GM21528 (cell line): Measurements from ENCODE around the gene HNRNPLL.
"Not testable (repeated sequence)": the region's sequence is repeated elsewhere in the genome, so short reads cannot be mapped to it uniquely, and the experiment has no call there.

Source experiments
- ATAC-seq: cut with Tn5 transposase; IDR thresholded peaks from one replicate; pipeline ENCODE4 v1.9.1; 2021; ENCODE audit warnings: mild to moderate bottlenecking, moderate library complexity; ENCODE audit not compliant: unreplicated experiment, low FRiP score

The HNRNPLL gene

GRCh38 chr2:38602732-38603401, at the start of gene HNRNPLL:
TSS of gene HNRNPLL (minus strand) at chr2:38602928. CDS start at chr2:38602626, 302 bp downstream.
- ATAC-seq, result peak; percentile 68

GRCh38 chr2:38650717-38651116, 48.0 kb upstream of the HNRNPLL start:
- no peak for ATAC-seq

GRCh38 chr2:38650012-38650411, 47.3 kb upstream of the HNRNPLL start:
- no peak for ATAC-seq

- no peak for ATAC-seq
Observed at GRCh38 chr2:38649176-38649728, 46.5 kb upstream of the HNRNPLL start.

- ATAC-seq, result no peak
Observed at GRCh38 chr2:38648107-38648761, 45.5 kb upstream of the HNRNPLL start.

GRCh38 chr2:38643683-38644511, 41.2 kb upstream of the HNRNPLL start:
- ATAC-seq, result not testable (repeated sequence)

- no peak for ATAC-seq
Observed at GRCh38 chr2:38643021-38643671, 40.4 kb upstream of the HNRNPLL start.

GRCh38 chr2:38642373-38643017, 39.8 kb upstream of the HNRNPLL start:
- ATAC-seq, result not testable (repeated sequence)

- no peak for ATAC-seq
Observed at GRCh38 chr2:38636069-38636468, 33.3 kb upstream of the HNRNPLL start.

- ATAC-seq, result no peak
Observed at GRCh38 chr2:38635139-38635538, 32.4 kb upstream of the HNRNPLL start.

- peak; percentile 89 for ATAC-seq
Observed at GRCh38 chr2:38634684-38635083, 32.0 kb upstream of the HNRNPLL start.

GRCh38 chr2:38633895-38634294, 31.2 kb upstream of the HNRNPLL start:
- no peak for ATAC-seq

GRCh38 chr2:38632980-38633379, 30.3 kb upstream of the HNRNPLL start:
- ATAC-seq, result no peak

- ATAC-seq, result no peak
Observed at GRCh38 chr2:38631976-38632375, 29.2 kb upstream of the HNRNPLL start.

GRCh38 chr2:38629684-38630083, 27.0 kb upstream of the HNRNPLL start:
- no peak for ATAC-seq

- no peak for ATAC-seq
Observed at GRCh38 chr2:38627391-38627790, 24.7 kb upstream of the HNRNPLL start.

GRCh38 chr2:38626326-38627035, 23.8 kb upstream of the HNRNPLL start:
- no peak for ATAC-seq

- ATAC-seq, result no peak
Observed at GRCh38 chr2:38622210-38622609, 19.5 kb upstream of the HNRNPLL start.

- ATAC-seq, result no peak
Observed at GRCh38 chr2:38621018-38621417, 18.3 kb upstream of the HNRNPLL start.
